H1 (cell line): ENCODE measurements around the gene MAPK11. TPM values are rescaled to one million over a fixed set of nuclear protein-coding genes. Genes with fewer than 3 reads are reported as not detected.

Experiments used
- BACH1 ChIP-seq: IDR thresholded peaks from 2 replicates; pipeline ENCODE4 v1.6.1; 2012; ENCODE audit warnings: low read length, improper control_type of control experiment
- BCL11A ChIP-seq, 2 experiments: IDR thresholded peaks; one replicate each; pipeline ENCODE4 v1.6.1; 2011; ENCODE audit warnings: low read depth in 2 of 2, low read length in 2 of 2, mild to moderate bottlenecking in 2 of 2
- CHD7 ChIP-seq: fragments of 300-600 bp; sonication (generic); IDR thresholded peaks from 2 replicates; pipeline ENCODE4 v1.7.1; 2012; ENCODE audit warnings: low read length, moderate library complexity, mild to moderate bottlenecking, inconsistent platforms; ENCODE audit not compliant: insufficient replicate concordance
- CTBP2 ChIP-seq: IDR thresholded peaks from 2 replicates; pipeline ENCODE4 v1.7.0; 2011; ENCODE audit warnings: borderline replicate concordance, mild to moderate bottlenecking, moderate library complexity, mixed read lengths, low read length; ENCODE audit not compliant: insufficient read depth, insufficient read length
- EP300 ChIP-seq, 2 experiments: IDR thresholded peaks; 1 replicate in 1 of 2; 2 replicates in 1 of 2; pipeline ENCODE4 v1.6.1; 2011 to 2012; ENCODE audit warnings: low read depth in 2 of 2, low read length in 2 of 2, mild to moderate bottlenecking in 2 of 2, borderline replicate concordance in 1 of 2, inconsistent platforms in 1 of 2, moderate library complexity in 1 of 2
- JUND ChIP-seq: IDR thresholded peaks from 2 replicates; pipeline ENCODE4 v1.6.1; 2011; ENCODE audit warnings: mild to moderate bottlenecking, improper control_type of control experiment, low read length
- KDM1A ChIP-seq: fragments of 200-600, 300-600 bp; sonication (generic); IDR thresholded peaks from 2 replicates; pipeline ENCODE4 v1.7.1; 2016; ENCODE audit warnings: mild to moderate bottlenecking, low read length, borderline replicate concordance
- KDM5A ChIP-seq: fragments of 200-600 bp; IDR thresholded peaks from 2 replicates; pipeline ENCODE4 v1.7.1; 2012; ENCODE audit warnings: mild to moderate bottlenecking, low read length, inconsistent platforms, mixed read lengths
- MAX ChIP-seq: IDR thresholded peaks from 2 replicates; pipeline ENCODE4 v1.6.1; 2012; ENCODE audit warnings: inconsistent platforms
- SAP30 ChIP-seq: fragments of 300-600 bp; sonication (generic); IDR thresholded peaks from 2 replicates; pipeline ENCODE4 v1.7.1; 2012; ENCODE audit warnings: low read length, moderate library complexity, mild to moderate bottlenecking, inconsistent platforms; ENCODE audit not compliant: insufficient read depth, insufficient replicate concordance
- TAF1 ChIP-seq: IDR thresholded peaks from 2 replicates; pipeline ENCODE4 v1.6.1; 2011; ENCODE audit warnings: mild to moderate bottlenecking, low read depth, low read length
- ZNF274 ChIP-seq: IDR thresholded peaks from 2 replicates; pipeline ENCODE4 v1.7.0; 2012; ENCODE audit warnings: low read length, borderline replicate concordance; ENCODE audit errors: extremely low read depth
- polyA plus RNA-seq, 7 experiments: library from polyadenylated mRNA; depleted of rRNA in 3 of 7; stranded (reverse) in 5 of 7; unstranded in 2 of 7; fragments of >200 nt in 5 of 7; fragments of 200-250 nt in 2 of 7; gene quantifications; 1 replicate in 5 of 7; 2 replicates in 1 of 7; 4 replicates in 1 of 7; pipeline versions ENCODE4 v1.2.1 to v1.2.3, GENCODE V29; 2011 to 2013; ENCODE audit warnings: missing spikeins in 2 of 7, mixed read lengths in 2 of 7
- total RNA-seq: library from RNA; stranded (reverse); fragmentation: NEBNext Ultra II Directional; extraction: Animal tissue kit (Norgen Biotek cat#: 25700); gene quantifications from 2 replicates; pipeline ENCODE4 v1.2.1, GENCODE V29; 2021

The MAPK11 gene
- total and polyA plus RNA-seq, 2 of the 8 experiments (the other 6 are each of a cell fraction or from before 2014, with no cell fraction given): 0.70 to 1.5 TPM

GRCh38 chr22:50302564-50302963 is 32.4 kb upstream of the MAPK11 start (continued):
- TF ChIP-seq CHD7 (no peak), BACH1 (no peak), KDM5A (no peak), ZNF274 (no peak), MAX (no peak), CTBP2 (no peak), TAF1 (no peak), EP300 (IDR thresholded peaks at IDR 0.05; ENCODE audit: borderline replicate concordance in 1 of 2, low read depth in 2 of 2, low read length in 2 of 2) (no peak), SAP30 (no peak), BCL11A (IDR thresholded peaks at IDR 0.05; ENCODE audit: low read depth in 2 of 2, low read length in 2 of 2) (no peak), JUND (no peak), KDM1A (no peak)
